ENCODE measurements around the gene EPHB4.

Gene EPHB4

DNA sequence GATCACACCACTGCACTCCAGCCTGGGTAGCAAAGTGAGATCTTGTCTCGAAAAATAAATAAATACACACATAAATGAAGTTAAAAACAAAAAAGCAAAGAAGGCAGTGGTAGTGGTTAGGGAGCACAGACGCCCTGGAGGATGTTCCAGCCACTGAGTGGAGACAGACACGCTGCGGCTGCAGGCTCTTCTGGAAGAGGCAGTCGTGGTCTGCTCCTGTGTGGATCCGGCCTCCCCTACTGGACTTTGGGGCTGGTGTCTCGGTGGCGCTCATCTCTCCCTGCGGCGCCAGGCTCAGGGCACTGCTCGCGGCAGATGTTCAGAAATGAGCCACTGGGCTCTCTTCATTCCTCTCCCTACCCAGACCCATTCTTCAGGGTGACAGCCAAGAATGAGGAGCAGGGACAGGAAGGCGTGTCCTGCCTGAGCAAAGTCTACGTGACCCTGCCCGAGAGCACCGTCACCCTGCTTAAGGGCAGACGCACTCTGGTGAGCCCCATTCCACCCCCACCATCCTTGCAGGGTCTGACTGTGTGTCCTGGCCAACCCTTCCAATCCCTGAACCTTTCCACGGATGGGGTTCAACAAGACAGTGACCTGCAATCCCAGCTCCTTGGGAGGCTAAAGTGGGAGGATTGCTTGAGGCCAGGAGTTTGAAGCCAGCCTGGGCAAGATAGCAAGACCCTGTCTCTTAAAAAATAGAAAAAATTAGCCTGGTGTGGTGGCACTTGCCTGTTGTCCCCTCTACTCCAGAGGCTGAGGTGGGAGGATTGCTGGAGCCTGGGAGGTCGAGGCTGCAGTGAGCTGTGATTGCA is 67.8 kb downstream of the EPHB4 start:
- Histone ChIP-seq H3K36me3 (ENCODE audit: control insufficient read depth, insufficient read depth, low read length) (no peaks in the 10 kb centered on the region), H3K4me3 (ENCODE audit: low read length) (no peak overlapping the region), H3K27me3 (ENCODE audit: control insufficient read depth, insufficient read depth, low read length) (no peaks in the 10 kb centered on the region), H3K27ac (ENCODE audit: low read depth, low read length) (no peak overlapping the region), H3K9ac (ENCODE audit: low read length) (no peak overlapping the region), H3K4me1 (ENCODE audit: control insufficient read depth, insufficient read depth, low read length) (no peaks in the 10 kb centered on the region)

DNA sequence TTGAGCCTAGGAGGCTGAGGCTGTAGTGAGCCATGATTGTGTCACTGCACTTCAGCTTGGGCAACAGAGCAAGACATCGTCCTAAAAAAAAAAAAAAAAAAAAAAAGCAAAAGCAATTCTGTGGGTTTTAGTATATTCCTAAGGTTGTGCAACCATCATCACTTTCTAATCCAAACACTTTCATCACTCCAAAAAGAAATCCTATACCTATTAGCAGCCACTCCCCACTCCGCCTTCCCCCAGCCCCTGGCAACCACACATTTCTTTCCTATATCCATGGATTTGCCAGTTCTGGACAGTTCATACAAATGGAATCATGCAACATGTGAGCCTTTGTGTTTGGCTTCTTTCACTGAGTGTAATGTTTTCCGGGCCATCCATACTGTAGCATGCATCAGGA is 73.6 kb downstream of the EPHB4 start:
- Histone ChIP-seq H3K4me3 (ENCODE audit: low read length) (no peak overlapping the region), H3K9ac (ENCODE audit: low read length) (no peak overlapping the region), H3K4me1 (ENCODE audit: control insufficient read depth, insufficient read depth, low read length) (no peaks in the 10 kb centered on the region), H3K27ac (ENCODE audit: low read depth, low read length) (no peak overlapping the region), H3K27me3 (ENCODE audit: control insufficient read depth, insufficient read depth, low read length) (peaks cover 2% of the 10 kb centered on the region), H3K36me3 (ENCODE audit: control insufficient read depth, insufficient read depth, low read length) (no peaks in the 10 kb centered on the region)

DNA sequence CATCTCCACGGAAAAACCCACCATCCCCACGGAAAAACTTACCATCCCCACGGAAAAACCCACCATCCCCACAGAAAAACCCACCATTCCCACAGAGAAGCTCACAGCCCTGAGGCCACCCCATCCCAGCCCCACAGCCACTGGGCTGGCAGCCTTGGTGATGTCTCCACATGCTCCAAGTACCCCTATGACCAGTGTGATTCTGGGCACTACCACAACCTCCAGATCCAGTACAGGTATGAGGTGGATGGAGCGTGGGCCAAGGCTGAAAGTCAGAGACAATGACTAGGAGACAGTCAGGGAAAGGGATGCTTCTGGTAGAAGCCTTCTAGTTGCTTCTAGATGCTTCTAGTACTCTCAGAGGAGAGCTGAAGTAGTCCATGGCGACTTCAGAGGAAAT is 74.3 kb downstream of the EPHB4 start:
- Histone ChIP-seq H3K9ac (ENCODE audit: low read length) (no peak overlapping the region), H3K4me3 (ENCODE audit: low read length) (no peak overlapping the region), H3K27ac (ENCODE audit: low read depth, low read length) (no peak overlapping the region), H3K36me3 (ENCODE audit: control insufficient read depth, insufficient read depth, low read length) (no peaks in the 10 kb centered on the region), H3K27me3 (ENCODE audit: control insufficient read depth, insufficient read depth, low read length) (peaks cover 2% of the 10 kb centered on the region), H3K4me1 (ENCODE audit: control insufficient read depth, insufficient read depth, low read length) (no peaks in the 10 kb centered on the region)

All from rectal smooth muscle tissue (tissue), 1 donor.